A172 (cell line): ENCODE data around the gene PPIL3. TPM values are rescaled to one million over a fixed set of nuclear protein-coding genes. Genes with fewer than 3 reads are reported as not detected.
A peak's percentile ranks its signal among the peaks of the same experiment; 100 is the strongest.
"Not testable (repeated sequence)": the region's sequence is repeated elsewhere in the genome, so short reads cannot be mapped to it uniquely, and the experiment has no call there.

Source experiments
- DNase-seq: peaks from one replicate; pipeline ENCODE4 v3.0.0-alpha.2; 2015; ENCODE audit warnings: low spot score
- total RNA-seq: library from RNA; depleted of rRNA; stranded (reverse); fragments of >200 nt; shearing (Covaris generic); gene quantifications from 2 replicates; pipeline ENCODE4 v1.2.3, GENCODE V29; 2014; rRNA removed

Gene PPIL3
- 89.1 and 173 TPM in 2 replicates for total RNA-seq

DNA sequence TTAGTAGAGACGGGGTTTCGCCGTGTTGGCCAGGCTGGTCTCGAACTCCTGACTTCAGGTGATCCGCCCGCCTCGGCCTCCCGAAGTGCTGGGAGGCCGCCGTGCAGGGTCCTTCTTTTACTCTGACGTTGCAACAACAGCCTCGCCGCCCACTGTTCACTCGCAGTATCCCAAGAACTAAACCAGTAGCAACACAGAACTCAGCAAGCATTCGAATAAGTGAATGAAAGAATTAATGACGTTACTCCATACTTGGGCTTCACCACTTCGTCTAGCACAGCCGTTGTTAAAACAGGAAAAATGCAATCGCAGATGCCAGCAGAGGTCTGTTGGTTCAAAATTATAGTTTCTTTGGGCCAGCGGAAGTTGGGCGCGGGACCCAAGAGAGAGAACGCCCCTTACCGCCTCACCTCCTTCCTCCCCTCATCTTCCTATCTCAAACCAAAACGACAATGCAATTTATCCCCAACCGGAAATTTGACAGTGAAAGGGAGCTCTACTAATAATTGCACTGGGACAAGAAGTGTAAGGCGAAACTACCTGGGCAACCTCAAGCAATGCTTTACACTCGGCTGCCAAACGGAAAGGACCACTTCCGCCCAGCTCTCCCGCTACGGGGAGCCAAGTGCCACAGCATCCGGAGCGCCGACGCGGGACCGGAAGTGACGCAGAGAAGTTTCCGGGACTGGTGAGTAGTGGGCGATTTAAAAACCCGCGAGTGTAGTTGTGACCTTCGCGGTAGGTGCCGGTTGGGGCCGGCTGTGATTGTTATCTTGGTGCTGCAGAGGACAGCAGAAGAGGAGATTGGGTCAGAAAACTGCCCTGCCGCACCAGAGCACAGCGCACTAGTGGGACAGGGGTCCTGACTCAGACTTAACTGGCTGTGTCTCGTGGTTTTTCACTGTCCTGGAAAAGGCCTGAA, at the start of gene PPIL3, which contains the start of gene NIF3L1:
TSS of gene PPIL3 (minus strand) at position 374 of the 922 bp plus-strand sequence. CDS start 1,462 bp downstream, outside the sequence.
TSS of gene NIF3L1 (plus strand) at position 668 of the 922 bp plus-strand sequence. CDS start 2,573 bp downstream, outside the sequence.
- peak; percentile 99 for DNase-seq

GRCh38 chr2:200930947-200931626, 42.2 kb upstream of the PPIL3 start:
- DNase-seq: no peak

- no peak for DNase-seq
Observed at GRCh38 chr2:200929334-200930249, 40.7 kb upstream of the PPIL3 start.

- DNase-seq: no peak
Observed at GRCh38 chr2:200922439-200922838, 33.6 kb upstream of the PPIL3 start.

DNA sequence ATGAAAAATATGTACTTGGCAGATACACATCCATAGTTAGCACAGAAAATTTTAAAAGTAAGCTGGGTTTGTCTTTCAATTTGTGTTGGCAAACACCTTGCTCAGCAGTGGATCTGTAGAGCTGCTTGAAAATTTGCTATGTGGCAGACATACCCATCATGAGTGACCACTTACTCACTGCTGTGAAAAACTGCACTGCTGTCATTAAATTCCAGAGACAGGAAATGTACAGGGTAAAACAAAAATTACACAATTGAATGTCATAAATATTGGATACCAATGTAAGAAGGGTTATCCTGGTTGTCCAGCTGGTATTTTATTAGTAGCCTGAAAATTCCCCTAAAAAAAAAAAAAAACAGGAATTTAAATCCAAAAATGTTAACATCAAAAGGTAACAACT, 24.8 kb upstream of the PPIL3 start:
- DNase-seq: peak; percentile 39

DNA sequence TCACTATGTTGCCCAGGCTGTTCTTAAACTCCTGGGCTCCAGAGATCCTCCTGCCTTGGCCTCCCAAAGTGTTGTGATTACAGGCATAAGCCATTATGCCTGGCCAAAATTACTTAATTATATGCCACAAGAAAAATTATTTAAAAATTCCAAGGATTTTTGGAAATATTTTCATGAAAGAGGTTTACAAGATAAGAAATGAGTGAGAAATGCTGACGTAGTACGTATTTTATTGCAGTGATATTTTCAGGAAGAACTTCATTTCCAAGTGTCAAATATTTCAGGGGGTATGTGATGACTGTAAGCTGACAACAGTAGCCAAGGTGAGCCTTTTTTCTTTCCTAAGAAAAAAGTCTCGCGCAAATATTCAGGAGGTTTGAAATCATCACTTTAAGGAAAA, 21.1 kb upstream of the PPIL3 start:
- no peak for DNase-seq

GRCh38 chr2:200905618-200906296, 16.9 kb upstream of the PPIL3 start:
- DNase-seq: peak; percentile 60

- peak; percentile 90 for DNase-seq
Observed at GRCh38 chr2:200901459-200902072, 12.7 kb upstream of the PPIL3 start.

DNA sequence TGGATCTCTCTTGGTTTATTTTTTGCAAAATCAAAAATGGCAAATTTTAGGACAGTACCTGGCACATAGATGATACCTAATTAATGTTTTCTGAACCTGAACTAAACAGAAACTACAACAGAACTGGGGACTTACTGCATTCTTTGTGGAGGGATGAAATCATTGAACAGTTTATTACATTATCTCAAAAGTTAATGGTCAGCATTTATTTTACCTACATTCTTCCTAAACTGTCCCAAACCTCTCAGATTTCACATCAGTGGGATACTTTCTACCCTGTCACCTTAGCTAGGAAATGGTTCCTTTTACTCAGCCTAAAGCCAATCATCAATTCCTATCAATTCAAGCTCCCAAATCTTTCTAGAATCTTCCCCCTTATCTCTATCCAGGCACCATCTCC, 10.6 kb upstream of the PPIL3 start:
- no peak for DNase-seq

- DNase-seq: not testable (repeated sequence)
Observed at GRCh38 chr2:200881715-200882249, 7.1 kb downstream of the PPIL3 start.

- DNase-seq: no peak
Observed at GRCh38 chr2:200878289-200878880, 10.5 kb downstream of the PPIL3 start.

GRCh38 chr2:200877443-200877842, 11.4 kb downstream of the PPIL3 start:
- no peak for DNase-seq

GRCh38 chr2:200873560-200873959, 15.3 kb downstream of the PPIL3 start:
- no peak for DNase-seq

GRCh38 chr2:200871151-200871550, 17.7 kb downstream of the PPIL3 start:
- no peak for DNase-seq

GRCh38 chr2:200869014-200869413, 19.9 kb downstream of the PPIL3 start:
- no peak for DNase-seq

DNA sequence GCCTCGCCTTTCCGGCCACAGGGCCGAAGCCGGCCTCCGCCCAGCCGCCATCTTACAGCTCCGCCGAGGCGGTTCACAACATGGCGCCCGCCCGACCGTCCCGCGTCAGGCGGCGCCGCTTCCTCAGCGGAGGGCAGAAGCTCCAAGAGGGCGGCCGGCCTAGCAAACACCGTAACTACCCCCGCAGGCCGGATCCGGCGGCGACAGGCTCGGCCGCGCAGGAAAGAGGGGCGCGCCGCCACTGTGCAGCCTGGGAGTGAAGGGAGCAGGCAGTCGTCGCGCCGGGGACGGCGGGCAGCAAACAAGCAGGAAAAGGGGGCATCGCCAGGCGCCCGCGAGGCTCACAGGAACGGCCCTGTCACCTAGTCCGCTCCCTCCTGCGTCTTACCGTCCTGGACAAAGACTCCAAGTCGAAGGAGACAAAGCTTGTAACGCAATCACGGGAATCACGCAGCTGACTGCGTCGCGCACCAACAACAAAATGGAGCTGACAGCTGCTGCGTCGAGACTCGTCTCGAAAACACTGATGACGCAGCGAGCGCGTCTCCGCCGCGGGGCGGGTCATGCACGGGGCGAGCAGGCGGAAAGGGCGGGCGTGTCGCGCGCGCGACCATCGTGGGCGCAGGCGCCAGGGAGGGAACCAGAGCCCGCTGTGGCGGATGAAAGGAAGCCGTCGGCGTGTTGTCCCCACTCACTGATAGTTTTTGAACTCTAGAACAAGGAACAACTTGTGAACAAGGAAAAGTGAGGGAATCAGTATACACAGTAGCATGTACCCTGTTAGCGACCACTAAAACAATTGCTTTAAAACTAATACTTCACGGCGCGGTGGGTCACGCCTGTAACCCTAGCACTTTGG, 24.5 kb downstream of the PPIL3 start, which contains the start of gene CLK1:
TSS of gene CLK1 (minus strand) at position 483 of the 859 bp plus-strand sequence. CDS start 2,796 bp downstream, outside the sequence.
- peak; percentile 87 for DNase-seq

DNA sequence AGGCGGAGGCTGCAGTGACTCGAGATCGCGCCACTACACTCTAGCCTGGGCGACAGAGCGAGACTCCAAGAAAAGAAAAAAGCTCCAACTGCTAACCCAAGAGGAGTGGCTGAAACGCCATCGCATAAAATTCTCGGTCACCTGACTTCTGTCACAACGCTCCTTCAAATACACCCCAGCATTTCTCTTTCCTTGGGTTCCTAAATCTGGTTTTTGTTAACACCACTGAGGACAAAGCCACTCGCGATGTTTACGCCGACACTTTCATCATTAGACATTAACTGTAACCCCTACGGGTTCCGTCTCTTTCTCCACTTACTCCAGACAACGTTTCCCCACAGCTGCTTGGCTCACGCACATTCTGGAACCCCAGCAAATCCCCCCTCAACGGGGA, 25.1 kb downstream of the PPIL3 start:
- peak; percentile 30 for DNase-seq

- peak; percentile 57 for DNase-seq
Observed at GRCh38 chr2:200862532-200863000, 26.3 kb downstream of the PPIL3 start.
